Measurements from ENCODE around the gene EXOSC5.
"Not testable (repeated sequence)": the region's sequence is repeated elsewhere in the genome, so short reads cannot be mapped to it uniquely, and the experiment has no call there.

Gene EXOSC5

DNA sequence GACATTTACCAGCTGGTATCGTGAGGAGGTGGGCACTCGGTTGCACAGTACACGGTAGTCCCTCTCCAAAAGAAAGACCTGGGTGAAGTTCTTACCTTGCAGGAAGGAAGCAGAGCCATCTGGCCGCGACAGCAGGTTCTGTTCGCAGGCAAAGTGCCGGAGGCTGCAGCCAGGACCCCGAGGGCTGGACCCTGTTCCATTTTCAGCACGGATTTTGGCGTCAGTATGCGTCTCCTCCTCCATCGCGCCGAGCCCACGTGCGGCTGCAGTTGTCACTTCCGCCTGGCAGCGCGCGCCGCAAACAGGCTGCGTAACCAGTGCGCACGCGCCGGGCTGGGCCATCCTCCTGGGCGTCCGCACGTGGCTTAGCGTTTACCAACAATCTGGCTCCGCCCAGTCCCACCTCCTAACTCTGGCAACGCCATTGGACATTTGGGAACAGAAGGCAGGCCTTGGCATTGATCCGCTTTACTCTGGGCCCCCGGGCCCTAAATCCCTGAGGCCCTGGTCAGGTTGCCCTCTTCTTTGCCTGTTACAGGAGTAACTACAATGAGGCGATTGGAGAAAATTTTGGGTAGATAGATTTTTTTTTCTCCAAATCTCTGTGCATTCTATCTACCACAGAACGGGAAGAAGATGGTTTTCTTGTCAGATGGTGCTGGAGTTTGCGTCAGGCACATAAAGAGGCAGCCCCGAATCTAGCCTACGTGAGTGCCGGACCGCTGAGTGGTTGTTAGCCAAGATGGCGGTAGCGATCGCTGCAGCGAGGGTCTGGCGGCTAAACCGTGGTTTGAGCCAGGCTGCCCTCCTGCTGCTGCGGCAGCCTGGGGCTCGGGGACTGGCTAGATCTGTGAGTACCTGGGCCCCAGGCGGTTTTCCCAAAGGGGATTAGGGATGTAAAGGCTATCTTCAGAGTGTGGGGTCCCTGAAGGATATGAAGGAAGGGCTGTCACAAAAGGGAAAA, at the start of gene EXOSC5, which contains the start of gene BCKDHA:
Gene EXOSC5 (minus strand): TSS at position 274 of the 964 bp plus-strand sequence. CDS start 31 bp downstream, at position 243.
Gene BCKDHA (plus strand): TSS at position 733 of the 964 bp plus-strand sequence. CDS start 10 bp downstream, at position 743.
- DNase-seq, result peak; percentile 99

DNA sequence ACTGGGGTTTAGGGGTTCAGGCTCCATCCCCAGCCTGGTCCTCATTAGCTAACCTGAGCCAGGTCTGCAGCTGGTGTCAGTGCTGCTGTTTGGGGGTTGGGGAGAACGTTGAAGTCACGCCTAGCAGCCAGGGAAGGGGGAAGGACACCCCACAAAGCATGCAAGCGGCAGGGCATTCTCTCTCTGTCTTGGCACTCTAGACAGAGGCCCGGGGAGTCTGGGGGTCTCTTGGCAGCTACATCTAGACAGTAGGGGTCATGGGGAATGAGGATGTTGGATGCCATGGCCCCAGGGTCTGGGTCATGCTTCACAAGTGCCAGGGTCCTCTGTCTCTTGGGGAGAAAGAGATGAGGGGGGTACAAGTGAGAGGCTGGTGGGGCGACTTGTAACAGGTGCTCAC, 48.4 kb upstream of the EXOSC5 start:
- DNase-seq, result no peak

DNA sequence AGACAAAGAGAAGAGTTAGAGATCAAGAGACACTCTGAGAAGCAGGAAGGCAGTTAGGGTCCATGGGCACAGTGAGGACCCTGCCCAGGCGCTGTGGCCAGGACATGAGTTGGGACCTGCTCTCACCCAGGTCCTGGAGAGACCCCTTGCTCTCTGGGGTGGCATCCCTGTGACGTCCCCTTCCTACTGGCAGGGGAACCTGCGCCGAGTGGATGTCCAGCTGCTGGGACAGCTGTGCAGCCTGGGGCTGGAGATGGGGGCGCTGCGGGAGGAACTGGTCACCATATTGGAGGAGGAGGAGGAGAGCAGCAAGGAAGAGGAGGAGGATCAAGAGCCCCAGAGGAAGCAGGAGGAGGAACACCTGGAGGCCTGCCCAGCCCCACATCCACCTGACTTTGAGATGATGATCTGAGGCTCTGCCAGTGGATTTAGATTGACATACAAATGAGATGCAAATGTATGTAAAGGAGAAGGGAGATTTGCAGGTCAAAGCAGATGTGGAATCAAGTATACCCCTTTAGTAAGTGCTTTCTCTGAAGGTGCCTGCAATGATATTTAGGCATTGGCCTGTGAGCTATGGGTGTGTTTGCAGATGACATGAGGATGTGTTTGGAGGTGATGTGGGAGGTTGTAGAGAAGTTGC, 46.8 kb upstream of the EXOSC5 start:
- DNase-seq, result no peak

DNA sequence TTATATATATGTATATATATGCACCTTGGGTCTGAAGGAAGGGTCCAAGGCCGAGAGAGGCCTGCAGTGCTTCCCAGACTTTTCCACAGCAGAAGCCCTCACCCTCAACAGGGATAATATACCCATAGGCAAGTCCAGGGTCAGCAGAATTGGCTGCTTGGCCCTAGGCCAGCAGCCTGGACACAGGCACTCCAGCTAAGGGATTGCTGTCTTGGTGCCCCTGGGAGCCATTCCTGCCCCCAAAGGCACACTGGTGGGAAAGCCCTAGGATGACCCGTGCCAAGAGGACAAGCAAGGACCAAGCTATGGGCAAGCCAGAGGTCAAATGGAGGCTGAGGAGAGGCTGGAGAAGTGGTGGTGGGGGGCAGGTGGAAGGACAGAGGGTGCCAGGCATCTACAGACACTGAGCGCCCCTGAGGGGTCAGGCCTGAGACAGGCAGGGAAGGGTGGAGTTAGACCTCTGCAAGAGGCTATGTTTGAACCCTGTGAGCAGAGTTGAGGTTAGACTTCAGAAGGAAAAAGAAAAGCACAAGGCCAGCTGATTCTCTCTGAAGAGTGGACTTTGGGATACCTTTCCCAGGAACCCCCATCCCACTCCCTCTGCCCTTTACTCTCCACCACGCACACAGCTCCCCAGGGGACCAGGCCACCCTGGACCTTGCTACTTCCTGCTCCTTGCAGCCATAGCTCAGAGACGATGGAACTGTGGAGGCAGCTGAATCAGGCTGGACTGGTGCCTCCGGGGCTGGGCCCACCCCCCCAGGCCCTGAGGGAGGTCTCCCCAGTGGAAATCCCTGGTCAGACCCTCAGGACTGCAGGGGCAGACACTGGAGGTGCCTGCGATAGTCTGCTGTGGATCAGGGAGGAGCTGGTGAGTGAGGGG, 45.6 kb upstream of the EXOSC5 start, which contains the start of gene ERICH4:
Gene ERICH4 (plus strand): TSS at position 684 of the 883 bp plus-strand sequence. CDS start 14 bp downstream, at position 698.
- DNase-seq, result no peak

DNA sequence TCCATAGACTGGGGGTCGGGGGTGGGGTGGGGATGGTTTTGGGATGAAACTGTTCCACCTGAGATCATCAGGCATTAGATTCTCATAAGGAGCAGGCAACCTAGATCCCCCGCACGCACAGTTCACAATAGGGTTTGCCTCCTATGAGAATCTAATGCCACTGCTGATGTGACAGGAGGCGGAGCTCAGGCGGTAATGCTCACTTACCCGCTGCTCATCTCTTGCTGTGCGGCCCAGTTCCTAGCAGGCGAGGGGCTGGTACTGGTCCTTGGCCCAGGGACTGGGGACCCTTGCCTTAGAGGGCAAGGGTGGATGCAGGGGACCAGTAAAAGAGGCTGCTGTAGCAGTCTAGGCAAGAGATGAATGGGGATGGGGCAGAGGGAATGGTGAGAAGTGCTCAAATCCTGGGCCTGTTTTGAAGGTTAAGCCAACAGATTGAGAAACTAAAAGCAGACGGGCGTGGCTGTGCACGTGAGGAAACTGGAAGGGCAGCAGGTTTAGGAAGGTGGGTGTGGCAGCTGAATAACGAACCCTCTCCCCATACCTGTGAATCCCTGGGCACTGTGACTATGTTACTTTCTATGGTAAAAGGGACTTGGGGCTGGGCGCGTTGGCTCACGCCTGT, 44.3 kb upstream of the EXOSC5 start:
- DNase-seq, result no peak

DNA sequence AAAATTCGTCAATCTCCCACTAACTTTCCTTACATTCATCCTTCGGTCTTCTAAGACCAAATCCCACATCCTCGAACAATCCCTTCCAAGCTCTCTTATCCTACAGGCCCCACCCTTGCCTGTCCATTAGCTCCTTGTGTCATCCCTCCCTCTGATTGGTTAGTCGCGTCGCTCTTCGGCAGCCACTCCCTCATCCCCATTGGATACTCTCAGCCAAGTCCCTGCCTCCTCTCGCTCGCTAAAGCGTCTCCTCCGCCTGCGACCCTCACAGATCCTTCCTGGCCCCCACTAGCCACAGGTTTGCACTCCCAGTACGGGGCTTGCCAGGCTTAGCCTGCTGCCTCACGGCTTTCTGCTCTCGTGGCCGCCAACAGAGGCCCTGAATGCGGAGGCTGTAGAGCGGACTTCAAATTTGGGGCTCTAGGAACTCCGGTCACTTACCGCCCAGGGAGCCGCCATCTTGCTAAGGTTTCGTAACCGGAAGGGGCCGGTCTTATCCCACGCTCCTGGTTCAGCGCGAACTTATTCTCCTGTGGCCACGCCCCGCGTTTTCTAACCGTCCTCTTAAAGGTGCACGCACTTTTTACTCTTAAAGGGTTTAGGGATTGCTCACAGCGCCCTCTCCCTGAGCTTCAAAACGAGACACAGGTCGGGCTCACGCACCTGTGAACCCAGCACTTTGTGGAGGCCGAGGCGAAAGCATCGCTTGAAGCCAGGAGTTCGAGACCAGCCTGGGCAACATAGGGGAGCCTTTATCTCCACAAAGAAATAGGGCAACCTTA, 42.5 kb upstream of the EXOSC5 start, which contains the start of gene DMAC2:
Gene DMAC2 (minus strand): TSS at position 472 of the 782 bp plus-strand sequence. CDS start 13 bp downstream, at position 459.
- peak; percentile 97 for DNase-seq

DNA sequence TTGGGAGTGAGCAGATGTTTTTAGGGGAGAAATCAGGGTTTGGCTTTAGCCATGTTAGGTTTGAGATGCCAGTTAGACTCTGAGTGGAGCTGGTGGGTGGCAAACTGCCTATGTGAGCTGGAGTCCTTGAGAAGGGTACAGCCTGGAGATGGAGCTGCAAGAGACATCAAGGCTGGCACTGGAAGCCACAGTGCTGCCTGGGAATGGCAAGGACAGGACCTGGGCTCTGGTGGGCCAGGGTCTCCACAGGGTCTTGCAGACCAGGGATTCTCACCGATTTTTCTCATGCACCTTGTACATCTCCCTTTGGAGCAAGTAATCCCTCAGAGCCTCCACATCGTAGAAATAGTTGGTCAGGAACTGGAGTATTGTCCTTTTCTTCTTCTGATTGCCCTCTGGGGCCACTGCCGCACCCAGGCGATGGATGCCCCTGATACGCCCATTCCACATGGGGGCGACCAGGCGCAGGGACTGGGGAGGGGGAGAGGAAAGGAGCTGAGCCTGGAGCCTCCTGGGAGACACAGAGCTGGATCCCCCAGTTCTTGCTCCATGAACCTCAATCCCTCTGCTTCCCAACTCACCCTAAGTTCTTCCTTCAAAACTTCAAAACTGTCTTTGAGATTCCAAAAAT, 40.9 kb upstream of the EXOSC5 start:
- DNase-seq, result no peak

DNA sequence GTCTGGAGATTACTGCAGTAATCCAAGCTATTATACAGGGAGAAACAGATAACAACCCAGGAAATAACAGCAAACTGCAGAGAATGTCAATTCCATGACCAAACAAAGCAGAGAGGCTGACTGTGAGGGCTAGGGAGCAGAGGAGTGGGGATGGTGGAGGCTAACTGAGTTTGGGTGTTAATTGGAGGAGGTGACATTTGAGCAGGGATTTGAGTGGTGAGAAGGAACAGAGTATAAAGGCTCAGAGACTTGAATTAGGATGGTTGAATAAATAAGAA, 39.5 kb upstream of the EXOSC5 start:
- no peak for DNase-seq

DNA sequence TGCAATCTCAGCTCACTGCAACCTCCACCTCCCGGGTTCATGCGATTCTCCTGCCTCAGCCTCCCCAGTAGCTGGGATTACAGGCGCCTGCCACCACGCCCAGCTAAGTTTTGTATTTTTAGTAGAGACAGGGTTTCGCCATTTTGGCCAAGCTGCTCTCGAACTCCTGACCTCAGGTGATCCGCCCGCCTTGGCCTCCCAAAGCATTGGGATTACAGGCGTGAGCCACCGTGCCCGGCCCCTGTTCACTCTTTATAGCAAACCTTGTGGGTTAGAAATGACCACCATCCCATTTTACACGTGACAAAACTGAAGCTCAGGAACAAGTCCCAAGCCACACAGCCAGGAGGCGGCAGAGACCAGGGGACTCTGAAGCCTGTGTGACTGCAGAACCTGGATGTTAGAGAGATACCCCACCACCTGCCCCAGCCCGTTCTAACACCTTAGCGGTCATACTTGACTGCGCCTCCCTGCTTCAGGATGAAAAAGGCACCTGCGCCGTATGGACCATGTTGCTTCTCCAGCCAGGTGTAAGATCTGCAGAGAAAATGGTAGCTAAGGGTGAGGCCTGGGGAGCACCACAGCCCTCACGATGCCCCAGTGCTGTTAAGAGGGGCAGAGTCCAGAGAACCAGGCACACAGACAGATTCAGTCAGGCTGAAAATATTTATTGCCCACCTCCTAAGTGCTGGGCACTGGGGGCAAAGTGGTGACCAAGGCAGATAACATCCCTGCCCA, 38.9 kb upstream of the EXOSC5 start:
- no peak for DNase-seq

DNA sequence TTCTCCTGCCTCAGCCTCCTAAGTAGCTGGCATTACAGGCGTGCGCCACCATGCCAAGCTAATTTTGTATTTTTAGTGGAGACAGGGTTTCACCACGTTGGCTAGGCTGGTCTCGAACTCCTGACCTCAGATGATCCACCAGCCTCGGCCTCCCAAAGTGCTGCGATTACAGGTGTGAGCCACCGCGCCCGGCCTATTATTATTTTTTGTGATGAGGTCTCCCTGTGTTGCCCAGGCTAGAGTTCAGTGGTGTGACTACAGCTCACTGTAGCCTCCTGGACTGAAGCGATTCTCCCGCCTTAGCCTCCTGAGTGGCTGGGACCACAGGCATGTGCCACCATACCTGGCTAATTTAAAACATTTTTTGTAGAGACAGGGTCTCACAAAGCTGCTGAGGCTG, 38.2 kb upstream of the EXOSC5 start:
- not testable (repeated sequence) for DNase-seq

DNA sequence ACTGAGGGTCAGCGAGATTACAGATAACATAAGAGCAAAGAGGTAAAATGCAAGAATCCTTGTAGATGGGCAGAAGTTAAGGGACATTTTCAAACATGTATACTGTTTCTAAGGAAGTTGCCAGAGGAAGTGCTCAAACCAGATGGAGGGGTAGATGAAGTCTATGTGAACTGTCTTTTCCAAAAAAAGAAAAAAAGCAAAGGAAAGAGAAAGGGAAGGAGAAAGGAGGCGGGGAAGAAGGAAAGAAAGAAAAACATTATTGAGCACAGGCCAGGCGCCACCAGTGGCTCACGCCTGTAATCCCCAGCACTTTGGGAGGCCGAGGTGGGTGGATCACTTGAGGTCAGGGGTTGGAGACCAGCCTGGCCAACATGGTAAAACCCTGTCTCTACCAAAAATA, 37.3 kb upstream of the EXOSC5 start:
- DNase-seq, result no peak

DNA sequence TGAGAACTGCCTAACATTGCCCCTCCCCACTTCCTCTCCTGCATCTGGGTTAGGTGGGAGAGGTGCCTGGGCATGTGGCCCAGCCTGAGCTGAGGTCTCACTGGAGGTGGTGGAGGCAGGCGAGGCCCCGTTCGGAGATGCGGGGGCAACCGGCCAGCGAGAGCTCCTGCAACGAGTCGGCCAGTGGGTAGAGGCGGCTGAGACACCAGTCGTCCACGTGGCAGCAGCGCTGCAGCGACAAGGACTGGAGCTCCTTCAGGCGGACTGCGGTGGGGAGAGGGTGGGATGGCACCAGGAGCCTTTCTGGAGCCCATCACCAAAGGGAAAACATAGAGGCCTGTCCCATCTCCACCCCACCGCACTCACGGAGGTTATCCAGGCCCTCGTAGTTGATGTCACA, 36.0 kb upstream of the EXOSC5 start:
- no peak for DNase-seq

DNA sequence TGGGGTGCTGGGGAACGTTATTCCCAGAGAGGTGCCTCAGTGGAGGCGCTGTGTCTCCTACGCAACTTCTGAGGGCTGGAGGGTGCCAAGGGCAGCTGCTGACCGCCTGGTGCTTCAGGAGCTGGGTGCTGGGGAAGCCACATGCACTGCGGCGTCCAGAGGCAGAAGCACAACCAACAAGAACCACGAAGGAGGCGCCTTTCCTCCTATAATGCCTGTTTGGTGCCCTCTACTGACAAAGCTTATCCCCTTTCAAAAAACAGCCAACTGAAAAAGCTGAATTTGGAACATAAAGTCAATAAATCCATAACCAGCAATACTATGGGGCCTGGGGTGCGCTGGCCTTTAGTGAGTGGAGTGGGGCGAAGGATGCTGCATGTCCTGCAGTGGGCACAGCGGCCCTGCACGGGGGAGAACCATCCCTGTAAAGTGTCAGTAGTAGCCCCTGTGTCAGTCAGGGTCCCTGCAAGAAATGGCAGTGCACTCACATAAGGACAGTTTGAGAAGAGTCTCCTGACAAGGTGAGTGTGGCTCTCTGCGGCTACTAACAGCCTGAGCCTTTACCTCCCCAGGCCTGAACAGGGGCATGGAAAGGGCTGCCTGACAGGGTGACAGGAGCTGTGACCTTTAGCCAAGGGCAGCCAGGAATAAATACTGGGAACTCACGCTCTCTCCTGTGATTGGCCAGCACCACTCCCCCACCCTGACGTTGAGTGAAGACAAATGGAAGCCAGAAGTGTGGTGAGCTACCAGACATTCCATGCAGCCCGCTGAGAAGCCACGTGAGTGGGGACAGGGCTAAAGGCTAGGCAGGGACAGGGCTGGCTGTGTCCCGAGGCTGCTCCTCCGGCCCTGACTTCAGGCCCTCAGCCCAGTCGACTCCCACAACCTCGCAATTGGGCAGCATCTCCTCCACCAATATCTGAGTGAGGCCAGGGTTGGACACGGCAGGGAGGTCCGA, 34.5 kb upstream of the EXOSC5 start:
- no peak for DNase-seq

DNA sequence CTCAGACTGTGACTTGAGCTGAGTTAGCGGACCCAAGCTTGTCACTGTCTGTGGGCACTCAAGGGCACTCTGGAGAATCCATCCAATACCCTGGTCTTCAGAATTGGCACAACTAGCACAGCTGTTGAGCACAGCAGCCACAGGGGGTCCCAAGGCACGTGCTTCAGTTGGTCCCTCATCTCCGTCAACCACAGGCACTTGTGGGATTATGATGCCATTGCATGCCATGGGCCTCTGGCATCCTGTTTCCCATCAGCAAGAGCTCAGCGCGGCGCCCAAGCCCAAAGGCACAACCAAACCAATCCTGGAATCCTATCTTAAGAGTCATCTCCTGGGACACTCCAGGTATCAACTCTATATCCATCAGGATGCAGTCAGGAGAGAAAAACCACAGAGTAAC, 33.8 kb upstream of the EXOSC5 start:
- no peak for DNase-seq

DNA sequence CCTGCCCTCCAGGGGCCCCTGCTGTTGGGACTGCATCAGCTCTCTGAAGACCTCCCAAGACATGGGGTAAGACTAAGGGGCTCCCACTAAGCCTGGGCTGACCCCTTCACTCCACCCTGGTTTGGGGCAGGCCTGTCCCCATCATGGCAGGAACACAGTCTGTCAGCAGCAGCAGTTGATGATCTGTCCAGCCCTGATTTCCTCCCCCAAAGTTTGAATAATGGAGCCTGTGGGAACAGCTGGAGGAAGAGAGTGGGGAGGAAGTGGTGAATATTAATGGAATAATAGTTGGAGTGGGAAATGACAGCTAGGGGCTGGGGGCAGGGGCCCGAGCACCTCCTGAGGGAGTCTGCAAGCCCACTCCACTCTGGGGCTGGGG, 31.3 kb upstream of the EXOSC5 start:
- DNase-seq, result no peak

DNA sequence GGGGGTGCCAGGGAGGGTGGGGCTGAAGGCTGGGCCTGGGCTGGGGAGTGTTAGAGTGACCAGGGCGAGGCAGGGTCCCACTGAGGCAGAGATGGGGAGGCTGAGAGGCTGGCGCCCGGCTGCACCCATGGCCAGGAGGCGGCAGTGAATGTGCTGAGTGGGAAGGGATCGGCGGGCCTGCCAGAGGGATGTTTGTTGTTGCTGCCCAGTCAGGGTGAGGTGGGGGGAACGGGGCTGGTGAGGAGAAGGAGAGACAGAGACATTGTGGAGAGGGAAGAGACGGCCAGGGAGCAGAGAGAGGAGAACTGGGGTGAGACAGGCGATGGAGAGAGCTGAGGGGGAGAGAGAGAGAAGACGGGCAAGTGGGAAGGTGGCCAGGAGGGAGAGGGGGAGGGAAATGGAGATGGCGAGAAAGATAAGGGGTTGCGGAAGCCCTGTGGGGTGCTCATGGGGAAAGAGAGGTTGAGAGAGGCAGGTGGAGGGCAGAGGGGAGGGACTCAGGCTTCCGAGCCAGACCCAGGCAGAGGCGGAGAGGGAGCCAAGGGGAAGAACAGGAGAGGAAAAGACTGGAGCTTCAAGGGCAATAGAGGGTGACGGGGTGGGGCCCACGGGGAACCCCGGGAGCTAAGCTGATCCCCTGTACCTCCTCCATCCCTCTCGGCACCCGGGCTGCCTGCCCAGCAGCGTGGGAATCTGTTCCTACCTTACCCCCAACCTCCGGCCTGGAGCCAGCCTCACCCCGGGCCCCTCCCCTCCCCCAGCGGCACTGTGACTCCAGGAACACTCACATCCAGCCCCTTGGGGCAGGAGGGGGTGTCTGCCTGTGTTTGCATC, 30.7 kb upstream of the EXOSC5 start:
- DNase-seq, result no peak

DNA sequence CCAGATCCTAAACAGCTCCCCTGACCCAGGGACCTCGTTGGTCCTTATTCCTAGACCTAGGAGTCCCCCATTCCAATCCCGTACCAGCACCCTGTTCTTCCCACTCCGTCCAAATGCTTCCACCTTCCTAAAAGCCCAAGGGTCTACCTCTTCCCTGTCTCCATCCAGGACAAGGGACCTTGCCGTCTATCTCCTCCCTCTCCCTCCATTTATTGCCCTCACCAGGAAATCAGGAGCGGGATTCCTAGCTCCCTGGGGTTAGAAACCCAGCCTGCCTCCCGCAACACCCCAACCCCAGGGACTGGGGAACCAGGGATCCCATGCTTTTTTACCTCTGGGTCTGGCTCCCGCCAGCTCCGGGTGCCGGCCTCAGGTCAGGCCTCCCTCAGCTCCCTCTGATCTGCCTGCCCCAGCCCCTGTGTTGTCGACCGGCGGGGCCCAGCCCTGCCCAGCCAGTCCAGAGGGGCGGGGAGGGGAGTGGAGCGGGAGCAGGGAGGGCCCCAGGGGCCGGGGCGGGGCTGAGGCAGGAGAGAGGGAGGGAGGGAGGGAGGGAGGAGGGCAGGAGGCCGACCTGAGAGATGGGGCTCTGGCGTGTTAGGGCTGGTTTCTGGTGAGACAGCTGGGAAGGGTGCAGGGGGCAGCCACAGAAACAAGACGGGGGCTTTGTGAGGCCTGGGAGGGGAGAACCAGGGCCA, 29.9 kb upstream of the EXOSC5 start, which contains the start of gene B3GNT8:
Gene B3GNT8 (minus strand): TSS at position 423 of the 695 bp plus-strand sequence. CDS start 596 bp downstream, outside the sequence.
- DNase-seq, result peak; percentile 83
